MCF 10A (cell line): ENCODE data around the gene LDAF1. TPM values are rescaled to one million over a fixed set of nuclear protein-coding genes. Genes with fewer than 3 reads are reported as not detected.
"Not testable (repeated sequence)": the region's sequence is repeated elsewhere in the genome, so short reads cannot be mapped to it uniquely, and the experiment has no call there.

ENCODE experiments used
- BruUV-seq: library from RNA; stranded (reverse); fragments of 400-500 nt; replicated peaks from 2 replicates; lab custom pipeline; 2021; lab: Mats Ljungman, UMichigan
- CTCF ChIA-PET: fragments of 300-600 bp; sonication (Branson Sonifier 250); formaldehyde crosslinking; extraction: SDS; loops from one replicate; lab custom pipeline; 2021; ENCODE audit warnings: antibody characterized with exemption, inconsistent platforms; lab: Yijun Ruan, JAX
- POLR2A ChIA-PET: fragments of 300-600, 350-650 bp; sonication (Branson Sonifier 250); formaldehyde crosslinking; extraction: SDS; loops from one replicate; lab custom pipeline; 2020; ENCODE audit warnings: antibody characterized with exemption, inconsistent platforms; lab: Yijun Ruan, JAX
- DNase-seq: peaks from one replicate; pipeline ENCODE4 v3.0.0-alpha.2; 2018; ENCODE audit not compliant: unreplicated experiment
- H3K27ac Mint-ChIP-seq: one replicate; pipeline ENCODE4 v1.8.0; 2022; ENCODE audit warnings: mild to moderate bottlenecking, low read depth, mixed read lengths; ENCODE audit not compliant: unreplicated experiment
- H3K27me3 Mint-ChIP-seq: one replicate; pipeline ENCODE4 v1.8.0; 2022; ENCODE audit warnings: mixed read lengths; ENCODE audit not compliant: insufficient read depth, unreplicated experiment
- H3K36me3 Mint-ChIP-seq: one replicate; pipeline ENCODE4 v1.8.0; 2022; ENCODE audit warnings: mild to moderate bottlenecking, moderate library complexity, mixed read lengths; ENCODE audit not compliant: insufficient read depth, unreplicated experiment
- H3K4me1 Mint-ChIP-seq: one replicate; pipeline ENCODE4 v1.8.0; 2022; ENCODE audit warnings: mixed read lengths; ENCODE audit not compliant: insufficient read depth, unreplicated experiment
- H3K4me3 Mint-ChIP-seq: one replicate; pipeline ENCODE4 v1.8.0; 2022; ENCODE audit warnings: mild to moderate bottlenecking, moderate library complexity, mixed read lengths; ENCODE audit not compliant: unreplicated experiment
- H3K9me3 Mint-ChIP-seq: one replicate; pipeline ENCODE4 v1.8.0; 2022; ENCODE audit warnings: mixed read lengths; ENCODE audit not compliant: unreplicated experiment
- intact Hi-C: fragments of 100-400 bp; cut with micrococcal nuclease; formaldehyde crosslinking; loops from 2 replicates; pipeline ENCODE4 v1.14.1; 2022
- total RNA-seq: library from RNA; stranded (reverse); gene quantifications from 2 replicates; pipeline ENCODE4 v1.2.3, GENCODE V29; 2022
- TF ChIP-seq, protein P1 (sequence below): fragments of 200-600 bp; IDR thresholded peaks from one replicate; pipeline ENCODE4 v1.8.0; 2022; ENCODE audit warnings: antibody characterized with exemption, mild to moderate bottlenecking; ENCODE audit not compliant: unreplicated experiment

The LDAF1 gene
- total RNA-seq, 1 experiment from 2014 or later: 30.1 TPM

DNA sequence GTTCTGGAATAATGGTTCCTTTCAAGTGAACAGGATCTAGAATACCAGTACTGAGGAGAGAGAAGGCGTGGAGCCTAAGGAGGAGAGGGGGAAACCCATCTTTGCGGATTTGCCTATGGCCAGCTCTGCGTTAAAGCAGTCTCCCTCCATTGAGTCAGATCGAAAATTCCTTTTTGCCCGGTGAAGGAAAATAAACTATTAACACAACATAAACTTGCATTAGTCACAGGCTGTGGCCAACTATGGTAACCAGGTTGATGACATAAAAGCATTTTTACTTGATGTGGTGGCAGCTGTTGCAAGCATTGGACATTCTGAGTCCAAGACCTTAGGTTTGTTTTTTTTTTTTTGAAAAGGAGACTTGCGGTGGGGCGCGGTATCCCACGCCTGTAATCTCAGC, 8.9 kb downstream of the LDAF1 start:
- H3K27ac Mint-ChIP-seq: peak overlapping the region; percentile 49
- TF ChIP-seq, protein P1, sequence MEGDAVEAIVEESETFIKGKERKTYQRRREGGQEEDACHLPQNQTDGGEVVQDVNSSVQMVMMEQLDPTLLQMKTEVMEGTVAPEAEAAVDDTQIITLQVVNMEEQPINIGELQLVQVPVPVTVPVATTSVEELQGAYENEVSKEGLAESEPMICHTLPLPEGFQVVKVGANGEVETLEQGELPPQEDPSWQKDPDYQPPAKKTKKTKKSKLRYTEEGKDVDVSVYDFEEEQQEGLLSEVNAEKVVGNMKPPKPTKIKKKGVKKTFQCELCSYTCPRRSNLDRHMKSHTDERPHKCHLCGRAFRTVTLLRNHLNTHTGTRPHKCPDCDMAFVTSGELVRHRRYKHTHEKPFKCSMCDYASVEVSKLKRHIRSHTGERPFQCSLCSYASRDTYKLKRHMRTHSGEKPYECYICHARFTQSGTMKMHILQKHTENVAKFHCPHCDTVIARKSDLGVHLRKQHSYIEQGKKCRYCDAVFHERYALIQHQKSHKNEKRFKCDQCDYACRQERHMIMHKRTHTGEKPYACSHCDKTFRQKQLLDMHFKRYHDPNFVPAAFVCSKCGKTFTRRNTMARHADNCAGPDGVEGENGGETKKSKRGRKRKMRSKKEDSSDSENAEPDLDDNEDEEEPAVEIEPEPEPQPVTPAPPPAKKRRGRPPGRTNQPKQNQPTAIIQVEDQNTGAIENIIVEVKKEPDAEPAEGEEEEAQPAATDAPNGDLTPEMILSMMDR: no peak
- ChIA-PET CTCF (interaction anchor here (0.6 to 2.8 kb wide), 7 partner anchors 10 to 133 kb away, joined by 3 to 12 read pairs (median 4); partner anchors contain the start of gene LDAF1), POLR2A (interaction anchor here (0.7 to 2.9 kb wide), 7 partner anchors 8 to 136 kb away, joined by 3 to 13 read pairs (median 9); partner anchors contain the start of gene LDAF1)
- H3K4me1 Mint-ChIP-seq: peaks cover 6% of the 10 kb centered on the region
- peaks cover 77% of the 10 kb centered on the region for H3K36me3 Mint-ChIP-seq
- BruUV-seq: no TSS peak
- peak; percentile 87 for DNase-seq
- H3K9me3 Mint-ChIP-seq: no peaks in the 10 kb centered on the region
- H3K27me3 Mint-ChIP-seq: no peaks in the 10 kb centered on the region
- peak overlapping the region; percentile 28 for H3K4me3 Mint-ChIP-seq
- intact Hi-C loops: no loop called here

DNA sequence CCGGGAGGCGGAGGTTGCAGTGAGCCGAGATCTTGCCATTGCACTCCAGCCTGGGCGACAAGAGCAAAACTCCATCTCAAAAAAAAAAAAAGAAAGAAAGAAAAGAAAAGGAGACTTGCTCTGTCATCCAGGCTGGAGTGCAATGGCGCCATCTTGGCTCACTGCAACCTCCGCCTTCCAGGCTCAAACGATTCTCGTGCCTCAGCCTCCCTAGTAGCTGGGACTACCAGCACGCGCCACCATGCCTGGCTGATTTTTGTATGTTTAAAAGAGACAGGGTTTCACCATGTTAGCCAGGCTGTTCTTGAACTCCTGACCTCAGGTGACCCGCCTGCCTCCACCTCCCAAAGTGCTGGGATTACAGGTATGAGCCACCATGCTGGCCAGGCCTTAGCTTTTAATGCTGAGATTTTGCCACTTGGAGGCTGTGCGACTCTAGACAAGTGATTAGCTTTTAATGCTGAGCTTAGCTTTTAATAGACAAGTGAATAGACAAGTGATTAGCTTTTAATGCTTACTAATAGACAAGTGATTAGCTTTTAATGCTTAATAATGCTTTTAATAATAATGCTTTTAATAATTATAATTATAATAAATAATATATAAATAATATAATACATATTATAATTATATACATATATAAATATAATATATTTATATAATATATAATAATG, 9.6 kb downstream of the LDAF1 start:
- TF ChIP-seq, protein P1: no peak
- H3K27me3 Mint-ChIP-seq: no peaks in the 10 kb centered on the region
- H3K4me1 Mint-ChIP-seq: peaks cover 6% of the 10 kb centered on the region
- H3K4me3 Mint-ChIP-seq: no peak overlapping the region
- ChIA-PET CTCF (interaction anchor here (0.6 to 2.8 kb wide), 6 partner anchors 11 to 91 kb away, joined by 3 to 12 read pairs (median 4); partner anchors contain the start of gene LDAF1), POLR2A (interaction anchor here (0.9 to 2.9 kb wide), 5 partner anchors 9 to 135 kb away, joined by 3 to 13 read pairs (median 9); partner anchors contain the start of gene LDAF1)
- no peak for DNase-seq
- BruUV-seq: no TSS peak
- peaks cover 78% of the 10 kb centered on the region for H3K36me3 Mint-ChIP-seq
- intact Hi-C loops: no loop called here
- no peaks in the 10 kb centered on the region for H3K9me3 Mint-ChIP-seq
- no peak overlapping the region for H3K27ac Mint-ChIP-seq

DNA sequence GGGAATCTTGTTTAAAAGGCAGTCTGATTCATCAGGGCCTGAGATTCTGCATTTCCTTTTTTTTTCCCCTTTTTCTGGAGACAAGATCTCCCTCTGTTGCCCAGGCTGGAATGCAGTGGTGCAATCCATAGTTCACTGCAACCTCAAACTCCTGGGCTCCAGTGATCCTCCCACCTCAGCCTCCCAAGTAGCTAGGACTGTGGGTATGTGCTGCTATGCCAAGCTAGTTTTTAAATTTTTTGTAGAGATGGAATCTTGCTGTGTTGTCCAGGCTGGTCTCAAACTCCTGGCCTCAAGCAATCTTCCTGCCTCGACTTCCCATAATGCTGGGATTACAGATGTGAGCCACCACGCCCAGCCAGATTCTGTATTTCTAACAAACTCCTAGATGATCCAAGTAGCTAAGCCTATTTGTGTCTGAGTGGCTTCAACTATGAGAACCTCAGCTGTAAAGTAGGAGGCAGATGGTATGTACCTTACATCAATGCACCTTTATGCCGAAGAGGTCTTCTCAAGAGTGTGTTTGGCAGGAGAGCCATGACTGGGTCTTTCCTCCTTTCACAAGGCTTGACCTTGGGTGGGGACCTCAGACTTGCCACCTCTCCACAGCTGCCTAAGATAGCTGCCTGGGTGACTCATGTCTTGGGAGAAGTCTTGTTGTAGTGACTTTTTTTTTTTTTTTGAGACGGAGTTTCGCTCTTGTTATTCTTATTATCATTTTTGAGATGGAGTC, 10.9 kb downstream of the LDAF1 start:
- Mint-ChIP-seq H3K4me3 (no peak overlapping the region), H3K27ac (no peak overlapping the region), H3K9me3 (no peaks in the 10 kb centered on the region), H3K36me3 (peaks cover 78% of the 10 kb centered on the region), H3K4me1 (peaks cover 6% of the 10 kb centered on the region), H3K27me3 (no peaks in the 10 kb centered on the region)
- POLR2A ChIA-PET: interaction anchor here (0.8 to 2.0 kb wide), 3 partner anchors 8 to 133 kb away, joined by 4 to 9 read pairs (median 9); partner anchors contain the start of gene LDAF1
- DNase-seq: peak; percentile 16
- TF ChIP-seq, protein P1: no peak
- CTCF ChIA-PET: interaction anchor here (0.7 to 2.8 kb wide), 6 partner anchors 12 to 1719 kb away, joined by 3 to 12 read pairs (median 4); partner anchors contain the start of gene LDAF1
- intact Hi-C loops: no loop called here
- BruUV-seq: no TSS peak

DNA sequence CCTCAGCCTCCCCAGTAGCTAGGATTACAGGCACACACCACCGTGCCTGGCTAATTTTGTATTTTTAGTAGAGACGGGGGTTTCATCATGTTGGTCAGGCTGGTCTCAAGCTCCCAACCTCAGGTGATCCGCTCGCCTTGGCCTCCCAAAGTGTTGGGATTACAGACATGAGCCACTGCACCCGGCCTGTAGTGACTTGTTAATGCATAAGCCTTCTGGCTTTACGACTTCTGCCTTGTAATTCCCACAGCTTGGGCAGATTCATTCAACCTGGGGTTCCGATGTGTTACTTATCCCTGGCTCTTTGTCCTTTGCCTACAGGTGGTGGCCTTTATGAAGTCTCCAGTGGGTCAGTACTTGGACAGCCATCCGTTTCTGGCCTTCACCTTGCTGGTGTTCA, 11.6 kb downstream of the LDAF1 start:
- H3K9me3 Mint-ChIP-seq, intact Hi-C loops, BruUV-seq, DNase-seq, H3K27ac Mint-ChIP-seq, H3K4me3 Mint-ChIP-seq, H3K4me1 Mint-ChIP-seq, H3K27me3 Mint-ChIP-seq: not testable (repeated sequence)
- H3K36me3 Mint-ChIP-seq: peaks cover 74% of the 10 kb centered on the region
- CTCF ChIA-PET: interaction anchor here (1.0 to 2.8 kb wide), 4 partner anchors 13 to 130 kb away, joined by 3 to 12 read pairs (median 7); partner anchors contain the start of gene LDAF1
- POLR2A ChIA-PET: interaction anchor here (0.8 kb wide), 1 partner anchor 8 kb away, joined by 4 read pairs; no protein-coding TSS in a partner anchor
